HG02938 (cell line): ENCODE data around the gene DNAH17.

Experiments
- ATAC-seq: cut with Tn5 transposase; IDR thresholded peaks from one replicate; pipeline ENCODE4 v1.9.1; 2021; ENCODE audit warnings: mild to moderate bottlenecking, moderate library complexity; ENCODE audit not compliant: unreplicated experiment

The DNAH17 gene

GRCh38 chr17:78416791-78417530 is 160.2 kb downstream of the DNAH17 start:
- ATAC-seq = no peak

- ATAC-seq = no peak
These were observed 161.1 kb downstream of the DNAH17 start for GRCh38 chr17:78415821-78416711.

GRCh38 chr17:78414178-78415162 is 162.7 kb downstream of the DNAH17 start:
- ATAC-seq = no peak

- no peak for ATAC-seq
These were observed 164.8 kb downstream of the DNAH17 start for GRCh38 chr17:78412403-78412802.

- no peak for ATAC-seq
These were observed 165.8 kb downstream of the DNAH17 start for GRCh38 chr17:78411241-78411857.

GRCh38 chr17:78409191-78409928 is 167.8 kb downstream of the DNAH17 start:
- ATAC-seq = no peak

GRCh38 chr17:78408476-78409050 is 168.6 kb downstream of the DNAH17 start:
- no peak for ATAC-seq

GRCh38 chr17:78407387-78408000 is 169.7 kb downstream of the DNAH17 start:
- ATAC-seq = no peak

GRCh38 chr17:78406920-78407319 is 170.3 kb downstream of the DNAH17 start:
- ATAC-seq = no peak

GRCh38 chr17:78406396-78406795 is 170.8 kb downstream of the DNAH17 start:
- no peak for ATAC-seq

- no peak for ATAC-seq
These were observed 173.4 kb downstream of the DNAH17 start for GRCh38 chr17:78403822-78404221.

- ATAC-seq = no peak
These were observed 175.3 kb downstream of the DNAH17 start for GRCh38 chr17:78401891-78402290.

GRCh38 chr17:78401246-78401645 is 175.9 kb downstream of the DNAH17 start:
- no peak for ATAC-seq

- no peak for ATAC-seq
These were observed 176.5 kb downstream of the DNAH17 start for GRCh38 chr17:78400581-78401240.

GRCh38 chr17:78399693-78400144 is 177.5 kb downstream of the DNAH17 start:
- no peak for ATAC-seq

- no peak for ATAC-seq
These were observed 178.0 kb downstream of the DNAH17 start for GRCh38 chr17:78399028-78399692.

GRCh38 chr17:78398390-78398789 is 178.8 kb downstream of the DNAH17 start:
- no peak for ATAC-seq

GRCh38 chr17:78397681-78398101 is 179.5 kb downstream of the DNAH17 start:
- ATAC-seq = no peak
